Small intestine (tissue), 7 donors: ENCODE data around the gene C3. TPM values are rescaled to one million over a fixed set of nuclear protein-coding genes. Genes with fewer than 3 reads are reported as not detected.
"Not testable (repeated sequence)": the region's sequence is repeated elsewhere in the genome, so short reads cannot be mapped to it uniquely, and the experiment has no call there.

Experiments
- DNase-seq, 2 donors: peaks; one replicate each; pipeline versions ENCODE4 v3.0.0 to v3.0.0-alpha.2; 2013
- FAIRE-seq: peaks from 2 replicates; lab custom pipeline; 2012; peaks lifted over from hg19 to GRCh38; lab: Jason Lieb, UNC
- H3K27ac ChIP-seq, 3 donors: one replicate each; pipeline ENCODE4 v1.5.1; 2013; ENCODE audit warnings: low read length in 2 of 3, mild to moderate bottlenecking in 2 of 3, control low read depth in 1 of 3, inconsistent platforms in 1 of 3, low read depth in 1 of 3, moderate library complexity in 1 of 3
- H3K27me3 ChIP-seq, 3 donors: one replicate each; pipeline ENCODE4 v1.6.1; 2013; ENCODE audit warnings: low read length in 3 of 3, inconsistent platforms in 1 of 3; ENCODE audit not compliant: control insufficient read depth in 3 of 3, insufficient read depth in 3 of 3
- H3K36me3 ChIP-seq, 3 donors: one replicate each; pipeline ENCODE4 v1.6.1; 2013; ENCODE audit warnings: low read length in 3 of 3, inconsistent platforms in 1 of 3, low read depth in 1 of 3, mild to moderate bottlenecking in 1 of 3, moderate library complexity in 1 of 3; ENCODE audit not compliant: control insufficient read depth in 3 of 3, insufficient read depth in 2 of 3
- H3K4me1 ChIP-seq, 3 donors: one replicate each; pipeline ENCODE4 v1.6.1; 2013; ENCODE audit warnings: low read length in 2 of 3, inconsistent platforms in 1 of 3, low read depth in 1 of 3, mild to moderate bottlenecking in 1 of 3, moderate library complexity in 1 of 3; ENCODE audit not compliant: control insufficient read depth in 3 of 3, insufficient read depth in 2 of 3
- H3K4me3 ChIP-seq, 3 donors: one replicate each; pipeline ENCODE4 v1.5.1; 2013; ENCODE audit warnings: low read length in 3 of 3, control low read depth in 1 of 3, inconsistent platforms in 1 of 3, low read depth in 1 of 3, mild to moderate bottlenecking in 1 of 3, moderate library complexity in 1 of 3
- H3K9me3 ChIP-seq, 2 donors: one replicate each; pipeline ENCODE4 v1.6.1; 2013; ENCODE audit warnings: low read depth in 1 of 2, low read length in 1 of 2; ENCODE audit not compliant: control insufficient read depth in 2 of 2, insufficient read depth in 1 of 2
- WGBS, 3 donors: extraction: QIAGEN DNeasy Blood & Tissue Kit; methylation state at CpG; one replicate each; pipeline ENCODE4 v1.1.7; 2013; 5-methylcytosine and 5-hydroxymethylcytosine counted together
- polyA plus RNA-seq, 4 donors: library from polyadenylated mRNA; stranded (reverse) in 3 of 4; unstranded in 1 of 4; fragments of 200-250 nt in 3 of 4; fragments of 120-200 nt in 1 of 4; gene quantifications; one replicate each; pipeline versions ENCODE4 v1.2.1 to v1.2.3, GENCODE V29; 2013
- donor health status: healthy with polysubstance abuse.
- donor health status: control.
- donor health status: control.
- donor health status: Bipolar disorder and iron deficiency.
- donor health status: healthy.

Gene C3
- polyA plus RNA-seq, 4 donors, result 9.5 to 552 (median 63.2) TPM

DNA sequence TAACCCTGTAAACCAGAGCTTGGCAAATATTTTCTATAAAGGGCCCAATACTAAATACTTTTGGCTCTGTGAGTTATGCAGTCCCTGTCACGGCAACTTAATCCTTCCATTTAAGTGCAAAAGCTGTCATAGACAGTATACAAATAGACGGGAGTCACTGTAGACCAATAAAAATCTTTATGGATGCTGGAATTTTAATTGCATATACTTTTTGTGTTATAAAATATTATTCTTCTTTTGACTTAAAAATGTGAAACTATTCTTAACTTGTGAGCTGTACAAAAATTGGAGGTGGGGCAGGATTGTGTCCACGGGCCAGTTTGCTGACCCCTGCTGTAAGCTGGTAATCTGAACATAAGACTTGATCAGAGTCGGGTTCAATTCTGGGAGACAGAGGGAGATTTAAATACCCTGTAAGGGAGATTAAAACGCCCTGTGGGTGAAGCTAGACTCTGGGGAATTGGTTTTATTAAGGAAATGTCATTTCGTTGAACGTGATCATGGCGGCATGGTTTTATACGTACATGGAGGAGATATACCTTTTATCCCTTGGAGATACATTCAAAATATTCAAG lies 72.2 kb downstream of the C3 start:
- H3K27me3 ChIP-seq, result peaks cover 0 to 2% (median 0%) of the 10 kb centered on the region in 3 donors
- no peaks in the 10 kb centered on the region for H3K4me1 ChIP-seq
- no peak for DNase-seq
- 76 to 83% (median 83%) methylated on average over 9 of the region's 9 CpGs for WGBS, 3 donors
- no peak for FAIRE-seq
- H3K36me3 ChIP-seq, result no peaks in the 10 kb centered on the region
- peaks cover 0 to 12% of the 10 kb centered on the region in 2 donors for H3K9me3 ChIP-seq
- H3K4me3 ChIP-seq, result no peak overlapping the region
- no peak overlapping the region for H3K27ac ChIP-seq

DNA sequence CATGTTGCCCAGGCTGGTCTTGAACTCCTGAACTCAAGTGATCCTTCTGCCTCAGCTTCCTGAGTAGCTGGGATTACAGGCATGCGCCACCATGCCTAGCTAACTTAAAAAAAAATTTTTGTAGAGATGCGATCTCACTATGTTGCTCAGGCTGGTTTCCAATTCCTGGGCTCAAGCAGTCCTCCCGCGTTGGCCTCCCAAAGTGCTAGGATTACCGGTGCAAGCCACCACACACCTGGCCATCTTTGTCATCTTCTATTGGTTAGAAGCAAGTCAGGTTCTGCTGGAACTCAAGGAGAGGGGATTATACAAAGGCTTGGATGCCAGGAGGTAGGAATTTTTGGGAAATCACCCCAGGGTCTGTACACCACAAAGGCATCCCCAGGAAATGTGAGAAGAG lies 75.7 kb downstream of the C3 start:
- no peaks in the 10 kb centered on the region for H3K36me3 ChIP-seq
- no peak overlapping the region for H3K4me3 ChIP-seq
- no peaks in the 10 kb centered on the region for H3K4me1 ChIP-seq
- FAIRE-seq, result no peak
- 86 to 97% (median 88%) methylated on average over 5 of the region's 5 CpGs for WGBS, 3 donors
- peaks cover 0 to 12% of the 10 kb centered on the region in 2 donors for H3K9me3 ChIP-seq
- no peak overlapping the region for H3K27ac ChIP-seq
- no peak for DNase-seq
- H3K27me3 ChIP-seq, result peaks cover 0 to 2% (median 0%) of the 10 kb centered on the region in 3 donors

DNA sequence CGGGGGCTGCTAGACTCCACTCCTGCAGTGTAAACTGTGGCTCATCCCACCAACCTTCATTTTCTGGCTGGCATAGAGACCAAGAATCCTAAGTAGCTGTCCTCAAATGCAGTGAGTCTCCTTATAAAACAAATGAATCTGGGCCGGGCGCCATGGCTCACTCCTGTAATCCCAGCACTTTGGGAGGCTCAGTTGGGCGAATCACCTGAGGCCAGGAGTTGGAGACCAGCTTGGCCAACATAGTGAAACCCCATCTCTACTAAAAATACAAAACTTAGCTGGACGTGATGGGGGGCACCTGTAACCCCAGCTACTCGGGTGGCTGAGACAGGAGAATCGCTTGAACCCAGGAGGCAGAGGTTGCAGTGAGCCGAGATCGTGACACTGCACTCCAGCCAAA lies 80.1 kb downstream of the C3 start:
- H3K4me3 ChIP-seq, DNase-seq, H3K4me1 ChIP-seq, H3K27ac ChIP-seq, H3K9me3 ChIP-seq, H3K36me3 ChIP-seq, FAIRE-seq, H3K27me3 ChIP-seq: not testable (repeated sequence)
- 84 to 93% (median 87%) methylated on average over 9 of the region's 9 CpGs for WGBS, 3 donors

DNA sequence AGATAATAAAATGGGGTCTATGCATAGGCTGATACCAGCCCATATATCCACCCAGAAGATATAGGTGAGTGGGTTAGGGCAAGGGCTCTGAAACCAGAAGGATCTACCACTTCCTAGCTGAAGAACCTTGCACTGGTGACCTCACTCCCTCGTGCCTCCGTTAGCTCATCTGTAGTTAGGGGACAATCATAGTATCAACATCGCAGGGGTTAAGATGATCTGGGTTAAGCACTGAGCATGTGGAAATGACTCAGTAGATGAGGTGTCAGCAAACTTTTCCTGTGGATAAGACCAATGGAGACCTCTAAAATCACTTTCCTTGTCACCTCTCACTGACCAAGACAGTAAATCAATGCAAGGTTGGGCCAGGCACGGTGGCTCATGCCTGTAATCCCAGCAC lies 81.0 kb downstream of the C3 start:
- no peak overlapping the region for H3K4me3 ChIP-seq
- no peak overlapping the region for H3K27ac ChIP-seq
- WGBS, 3 donors, result 60 to 70% (median 65%) methylated on average over 4 of the region's 4 CpGs
- peaks cover 0 to 2% (median 0%) of the 10 kb centered on the region in 3 donors for H3K27me3 ChIP-seq
- no peaks in the 10 kb centered on the region for H3K36me3 ChIP-seq
- H3K9me3 ChIP-seq, result no peaks in the 10 kb centered on the region
- DNase-seq (no peak), FAIRE-seq (no peak)
- H3K4me1 ChIP-seq, result no peaks in the 10 kb centered on the region

DNA sequence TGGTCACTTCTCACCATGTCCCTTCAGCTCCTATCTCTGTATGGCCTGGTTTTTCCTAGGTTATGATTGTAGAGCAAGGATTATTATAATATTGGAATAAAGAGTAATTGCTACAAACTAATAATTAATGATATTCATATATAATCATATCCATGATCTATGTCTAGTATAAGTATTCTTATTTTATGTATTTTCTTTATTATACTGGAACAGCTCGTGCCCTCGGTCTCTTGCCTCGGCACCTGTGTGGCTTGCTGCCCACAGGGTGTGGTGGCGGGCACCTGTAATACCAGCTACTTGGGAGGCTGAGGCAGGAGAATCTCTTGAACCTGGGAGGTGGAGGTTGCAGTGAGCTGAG lies 87.0 kb downstream of the C3 start:
- H3K27ac ChIP-seq, H3K4me3 ChIP-seq, H3K36me3 ChIP-seq, H3K27me3 ChIP-seq, H3K9me3 ChIP-seq, H3K4me1 ChIP-seq, FAIRE-seq, DNase-seq: not testable (repeated sequence)
- WGBS, 3 donors, result 65 to 85% (median 75%) methylated on average over 4 of the region's 4 CpGs

DNA sequence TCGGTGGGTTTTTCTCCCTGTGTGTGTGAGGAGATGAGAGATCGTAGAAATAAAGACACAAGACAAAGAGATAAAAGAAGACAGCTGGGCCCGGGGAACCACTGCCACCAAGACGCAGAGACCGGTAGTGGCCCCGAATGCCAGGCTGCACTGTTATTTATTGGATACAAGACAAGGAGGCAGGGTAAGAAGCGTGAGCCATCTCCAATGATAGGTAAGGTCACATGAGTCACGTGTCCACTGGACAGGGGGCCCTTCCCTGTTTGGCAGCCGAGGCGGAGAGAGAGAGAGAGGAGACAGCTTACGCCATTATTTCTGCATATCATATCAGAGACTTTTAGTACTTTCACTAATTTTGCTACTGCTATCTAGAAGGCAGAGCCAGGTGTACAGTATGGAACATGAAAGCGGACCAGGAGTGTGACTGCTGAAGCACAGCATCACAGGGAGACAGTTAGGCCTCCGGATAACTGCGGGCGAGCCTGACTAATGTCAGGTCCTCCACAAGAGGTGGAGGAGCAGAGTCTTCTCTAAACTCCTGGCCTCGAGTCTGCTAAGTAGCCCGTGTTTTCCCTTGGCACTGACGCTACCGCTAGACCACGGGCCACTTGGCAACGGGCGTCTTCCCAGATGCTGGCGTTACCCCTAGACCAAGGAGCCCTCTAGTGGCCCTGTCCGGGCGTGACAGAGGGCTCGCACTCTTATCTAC lies 87.5 kb downstream of the C3 start:
- H3K36me3 ChIP-seq, H3K27ac ChIP-seq, H3K4me1 ChIP-seq, H3K9me3 ChIP-seq, H3K27me3 ChIP-seq, FAIRE-seq, H3K4me3 ChIP-seq: not testable (repeated sequence)
- peak; percentile 47 to 58 for DNase-seq
- 44 to 53% (median 50%) methylated on average over 26 of the region's 26 CpGs for WGBS, 3 donors

DNA sequence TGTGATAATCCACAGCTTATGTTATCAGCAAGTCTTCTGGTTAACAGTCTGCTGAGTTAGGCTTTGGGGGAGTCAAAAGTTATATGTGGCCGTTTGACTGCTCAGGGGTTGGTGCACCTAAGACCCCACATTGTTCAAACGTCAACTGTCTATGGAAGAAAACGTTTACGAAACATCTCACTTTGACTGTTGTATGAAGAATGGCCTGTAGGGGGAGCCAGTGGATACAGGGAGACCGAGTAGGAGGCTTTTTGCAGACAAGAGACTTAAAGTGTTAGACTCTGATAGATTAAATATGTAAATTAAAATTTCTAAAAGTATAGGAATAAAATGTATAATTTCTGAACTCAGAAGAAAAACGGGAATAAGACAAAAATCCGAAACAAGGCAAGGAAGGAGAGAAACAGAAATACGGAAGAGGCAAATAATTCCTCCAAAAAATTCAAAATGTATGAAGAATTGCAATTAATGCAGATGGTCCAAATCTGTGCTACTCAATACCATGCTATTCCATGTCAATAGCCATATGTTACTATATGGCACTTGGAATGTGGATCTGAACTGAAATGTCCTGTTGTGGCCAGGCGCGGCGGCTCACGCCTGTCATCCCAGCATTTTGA lies 88.3 kb downstream of the C3 start:
- WGBS, 3 donors, result 41 to 43% (median 42%) methylated on average over 12 of the region's 12 CpGs
- no peak for FAIRE-seq
- no peaks in the 10 kb centered on the region for H3K27me3 ChIP-seq
- no peak overlapping the region for H3K4me3 ChIP-seq
- H3K27ac ChIP-seq, result no peak overlapping the region
- no peaks in the 10 kb centered on the region for H3K36me3 ChIP-seq
- H3K9me3 ChIP-seq, result no peaks in the 10 kb centered on the region
- H3K4me1 ChIP-seq, result no peaks in the 10 kb centered on the region
- DNase-seq, result peak; percentile 82 to 83
